MM.1S (cell line): ENCODE results near the gene TEX48.

Source experiments
- CTCF ChIP-seq: fragments of 300-600 bp; sonication (generic); IDR thresholded peaks from 2 replicates; pipeline ENCODE4 v1.5.1; 2016; ENCODE audit warnings: antibody characterized with exemption, low read length, mixed read lengths
- EZH2 ChIP-seq: fragments of 300-600 bp; sonication (generic); optimal IDR thresholded peaks from 2 replicates; pipeline ENCODE3; 2017; ENCODE audit warnings: low read depth, mild to moderate bottlenecking, antibody characterized with exemption, low read length, mixed read lengths

GRCh38 chr9:114669961-114670360, 12.0 kb downstream of the TEX48 start:
- no peak for TF ChIP-seq CTCF
- TF ChIP-seq EZH2: no peak
